Astrocyte (in vitro differentiated cells and primary cell): Measurements from ENCODE around the gene CHST3.

Source experiments
- CTCF ChIP-seq: IDR thresholded peaks from 2 replicates; pipeline ENCODE4 v1.5.1; 2011; ENCODE audit warnings: low read depth, mild to moderate bottlenecking, inconsistent platforms, low read length, moderate library complexity; ENCODE audit not compliant: insufficient read depth
- EZH2 ChIP-seq: IDR thresholded peaks from 2 replicates; pipeline ENCODE4 v1.6.1; 2012; ENCODE audit warnings: mild to moderate bottlenecking, low read length, inconsistent platforms; ENCODE audit not compliant: insufficient read depth

- TF ChIP-seq CTCF (no peak), EZH2 (no peak)
Observed at GRCh38 chr10:72011976-72012512, 47.8 kb downstream of the CHST3 start.
